Measurements from ENCODE around the gene APOD.

APOD gene

GRCh38 chr3:195531683-195532082, 52.1 kb downstream of the APOD start:
- no peak for ATAC-seq
- TF ChIP-seq CSDC2 (CRISPR knock-in tag; IDR thresholded peaks at IDR 0.05) = no peak
- TF ChIP-seq POU6F1 (CRISPR knock-in tag; IDR thresholded peaks at IDR 0.05; ENCODE audit: borderline replicate concordance, low read depth) = no peak
- TF ChIP-seq PATZ1 (CRISPR knock-in tag; IDR thresholded peaks at IDR 0.05; ENCODE audit: borderline replicate concordance) = no peak
- TF ChIP-seq CREB5 (CRISPR knock-in tag; IDR thresholded peaks at IDR 0.05; ENCODE audit: low read depth) = no peak
- TF ChIP-seq ZFP30 (CRISPR knock-in tag; IDR thresholded peaks at IDR 0.05) = no peak
- no peak for TF ChIP-seq GLIS3 (CRISPR knock-in tag; IDR thresholded peaks at IDR 0.05)
- no peak for TF ChIP-seq SNAI2 (CRISPR knock-in tag; IDR thresholded peaks at IDR 0.05)
- TF ChIP-seq OSR1 (CRISPR knock-in tag; IDR thresholded peaks at IDR 0.05) = no peak
- no peak for TF ChIP-seq TSHZ2 (CRISPR knock-in tag; IDR thresholded peaks at IDR 0.05)
- no peak for TF ChIP-seq ESRRG (CRISPR knock-in tag; IDR thresholded peaks at IDR 0.05)
- no peak for TF ChIP-seq ZNF70 (CRISPR knock-in tag; IDR thresholded peaks at IDR 0.05)
- TF ChIP-seq ZC3H10 (CRISPR knock-in tag; IDR thresholded peaks at IDR 0.05) = no peak
- no peak for TF ChIP-seq ZFP3 (CRISPR knock-in tag; IDR thresholded peaks at IDR 0.05)
- TF ChIP-seq ISL1 (CRISPR knock-in tag; IDR thresholded peaks at IDR 0.05) = no peak
- no peak for TF ChIP-seq RARB (CRISPR knock-in tag; IDR thresholded peaks at IDR 0.05)

GRCh38 chr3:195526492-195526891, 57.2 kb downstream of the APOD start:
- no peak for ATAC-seq
- TF ChIP-seq ZNF565 (CRISPR knock-in tag; conservative IDR thresholded peaks at IDR 0.05; ENCODE audit: low read depth) (no peak), ZFP30 (CRISPR knock-in tag; IDR thresholded peaks at IDR 0.05) (no peak), OSR1 (CRISPR knock-in tag; IDR thresholded peaks at IDR 0.05) (no peak), ZC3H10 (CRISPR knock-in tag; IDR thresholded peaks at IDR 0.05) (no peak), ESRRG (CRISPR knock-in tag; IDR thresholded peaks at IDR 0.05) (no peak), CSDC2 (CRISPR knock-in tag; IDR thresholded peaks at IDR 0.05) (no peak), CREB5 (CRISPR knock-in tag; IDR thresholded peaks at IDR 0.05; ENCODE audit: low read depth) (no peak), BACH2 (CRISPR knock-in tag; IDR thresholded peaks at IDR 0.05; ENCODE audit: borderline replicate concordance) (no peak), ZNF70 (CRISPR knock-in tag; IDR thresholded peaks at IDR 0.05) (no peak), POU6F1 (CRISPR knock-in tag; IDR thresholded peaks at IDR 0.05; ENCODE audit: borderline replicate concordance, low read depth) (no peak), TSHZ2 (CRISPR knock-in tag; IDR thresholded peaks at IDR 0.05) (no peak), ARNTL (CRISPR knock-in tag; IDR thresholded peaks at IDR 0.05; ENCODE audit: borderline replicate concordance, low read depth) (no peak), ZNF8 (CRISPR knock-in tag; IDR thresholded peaks at IDR 0.05) (no peak), PATZ1 (CRISPR knock-in tag; IDR thresholded peaks at IDR 0.05; ENCODE audit: borderline replicate concordance) (no peak), ISL1 (CRISPR knock-in tag; IDR thresholded peaks at IDR 0.05) (no peak), TOX (CRISPR knock-in tag; IDR thresholded peaks at IDR 0.05; ENCODE audit: borderline replicate concordance) (no peak), ZFP3 (CRISPR knock-in tag; IDR thresholded peaks at IDR 0.05) (no peak), CSRNP3 (CRISPR knock-in tag; IDR thresholded peaks at IDR 0.05) (no peak), RARB (CRISPR knock-in tag; IDR thresholded peaks at IDR 0.05) (no peak)
